Esophagus squamous epithelium (tissue), 5 donors: ENCODE results near the gene PARVA. TPM values are rescaled to one million over a fixed set of nuclear protein-coding genes. Genes with fewer than 3 reads are reported as not detected.
"Not testable (repeated sequence)": the region's sequence is repeated elsewhere in the genome, so short reads cannot be mapped to it uniquely, and the experiment has no call there.

Source experiments
- DNase-seq: peaks from one replicate; lab custom pipeline; 2025; lab: John Stamatoyannopoulos, UW
- H3K27ac ChIP-seq, 4 donors: fragments of 200-600 bp; sonication (generic); one replicate each; pipeline ENCODE4 v1.5.1; 2016 to 2019; ENCODE audit warnings: mild to moderate bottlenecking in 1 of 4
- H3K27me3 ChIP-seq, 4 donors: fragments of 200-600 bp; sonication (generic); 1 replicate in 3 of 4; 2 replicates in 1 of 4; pipeline versions ENCODE4 v1.5.1 to v1.6.0; 2017 to 2021; ENCODE audit warnings: antibody characterized with exemption in 1 of 4
- H3K36me3 ChIP-seq, 3 donors: fragments of 200-600 bp; sonication (generic); one replicate each; pipeline ENCODE4 v1.5.1; 2016 to 2019
- H3K4me1 ChIP-seq, 3 donors: fragments of 200-600 bp; sonication (generic); one replicate each; pipeline ENCODE4 v1.5.1; 2017 to 2019
- H3K4me3 ChIP-seq, 4 donors: fragments of 200-600 bp; sonication (generic); 1 replicate in 3 of 4; 2 replicates in 1 of 4; pipeline ENCODE4 v1.5.1; 2016 to 2019; ENCODE audit warnings: mild to moderate bottlenecking in 2 of 4, moderate library complexity in 1 of 4
- H3K9me3 ChIP-seq, 3 donors: fragments of 200-600 bp; sonication (generic); one replicate each; pipeline ENCODE4 v1.5.1; 2016 to 2019
- POLR2A ChIP-seq, 4 donors: fragments of 450-650 bp; IDR thresholded peaks; one replicate each; pipeline ENCODE4 v1.6.1; 2017; ENCODE audit warnings: antibody characterized with exemption in 4 of 4, mild to moderate bottlenecking in 4 of 4, moderate library complexity in 3 of 4
- WGBS, 2 donors: methylation state at CpG; one replicate each; pipeline ENCODE4 v1.1.5; 2018; 5-methylcytosine and 5-hydroxymethylcytosine counted together
- intact Hi-C: fragments of 100-400 bp; cut with DNase I; formaldehyde crosslinking; loops from one replicate; pipeline ENCODE4 v1.15.0; 2022
- total RNA-seq, 4 donors: library from RNA; depleted of rRNA; stranded (reverse); fragments of >200 nt; gene quantifications; one replicate each; pipeline ENCODE4 v1.1.0, GENCODE V29; 2016
- TF ChIP-seq, protein P1 (sequence below), 6 experiments: fragments of 450-650 bp in 4 of 6; fragments of 200-600 bp in 2 of 6; sonication (generic) in 2 of 6; IDR thresholded peaks; one replicate each; pipeline ENCODE4 v1.5.1; 2016 to 2019; ENCODE audit warnings: antibody characterized with exemption in 6 of 6, mild to moderate bottlenecking in 4 of 6, moderate library complexity in 4 of 6
- donor health status: DM: yes; HTN: yes; CAD: no.

Gene PARVA
- total RNA-seq, 4 donors from 2014 or later: 8.6 to 66.9 (median 16.2) TPM

DNA sequence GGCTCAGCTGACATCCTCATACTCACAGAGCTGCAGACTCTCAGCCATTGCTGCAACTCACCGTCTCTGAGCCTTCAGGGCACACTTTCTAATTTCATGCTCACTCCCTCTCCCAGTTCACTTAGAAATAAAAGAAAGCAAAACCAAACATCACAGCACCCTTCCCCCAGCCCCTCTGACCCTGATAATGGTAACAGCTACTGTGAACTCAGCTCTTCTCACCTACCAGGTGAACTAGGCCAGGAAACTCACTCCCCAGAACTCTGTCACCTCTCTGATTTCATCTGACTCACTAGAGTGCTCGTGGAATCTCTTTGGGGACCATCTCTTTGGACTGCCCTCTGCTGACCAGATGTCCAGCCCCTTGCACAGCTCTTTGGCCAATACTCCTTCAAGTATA, 14.5 kb upstream of the PARVA start:
- no peak for DNase-seq
- no peaks in the 10 kb centered on the region for H3K36me3 ChIP-seq
- H3K4me3 ChIP-seq: no peak overlapping the region
- H3K27ac ChIP-seq: no peak overlapping the region
- 42 to 55% methylated on average over 2 of the region's 2 CpGs for WGBS, 2 donors
- H3K9me3 ChIP-seq: no peaks in the 10 kb centered on the region
- intact Hi-C loops: no loop called here
- TF ChIP-seq POLR2A (IDR thresholded peaks at IDR 0.05): no peak
- TF ChIP-seq, protein P1, sequence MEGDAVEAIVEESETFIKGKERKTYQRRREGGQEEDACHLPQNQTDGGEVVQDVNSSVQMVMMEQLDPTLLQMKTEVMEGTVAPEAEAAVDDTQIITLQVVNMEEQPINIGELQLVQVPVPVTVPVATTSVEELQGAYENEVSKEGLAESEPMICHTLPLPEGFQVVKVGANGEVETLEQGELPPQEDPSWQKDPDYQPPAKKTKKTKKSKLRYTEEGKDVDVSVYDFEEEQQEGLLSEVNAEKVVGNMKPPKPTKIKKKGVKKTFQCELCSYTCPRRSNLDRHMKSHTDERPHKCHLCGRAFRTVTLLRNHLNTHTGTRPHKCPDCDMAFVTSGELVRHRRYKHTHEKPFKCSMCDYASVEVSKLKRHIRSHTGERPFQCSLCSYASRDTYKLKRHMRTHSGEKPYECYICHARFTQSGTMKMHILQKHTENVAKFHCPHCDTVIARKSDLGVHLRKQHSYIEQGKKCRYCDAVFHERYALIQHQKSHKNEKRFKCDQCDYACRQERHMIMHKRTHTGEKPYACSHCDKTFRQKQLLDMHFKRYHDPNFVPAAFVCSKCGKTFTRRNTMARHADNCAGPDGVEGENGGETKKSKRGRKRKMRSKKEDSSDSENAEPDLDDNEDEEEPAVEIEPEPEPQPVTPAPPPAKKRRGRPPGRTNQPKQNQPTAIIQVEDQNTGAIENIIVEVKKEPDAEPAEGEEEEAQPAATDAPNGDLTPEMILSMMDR (IDR thresholded peaks at IDR 0.05): no peak
- H3K27me3 ChIP-seq: no peaks in the 10 kb centered on the region
- H3K4me1 ChIP-seq: peaks cover 0 to 11% (median 0%) of the 10 kb centered on the region in 3 donors

GRCh38 chr11:12363373-12363772, 14.0 kb upstream of the PARVA start:
- TF ChIP-seq, protein P1 (IDR thresholded peaks at IDR 0.05): no peak
- no peak for TF ChIP-seq POLR2A (IDR thresholded peaks at IDR 0.05)
- no peak overlapping the region for H3K27ac ChIP-seq
- DNase-seq: no peak
- intact Hi-C loops: no loop called here
- no peaks in the 10 kb centered on the region for H3K27me3 ChIP-seq
- H3K36me3 ChIP-seq: no peaks in the 10 kb centered on the region
- H3K4me1 ChIP-seq: peaks cover 0 to 11% (median 0%) of the 10 kb centered on the region in 3 donors
- no peaks in the 10 kb centered on the region for H3K9me3 ChIP-seq
- WGBS, 2 donors: 71 to 78% methylated on average over 1 of the region's 1 CpG
- no peak overlapping the region for H3K4me3 ChIP-seq

DNA sequence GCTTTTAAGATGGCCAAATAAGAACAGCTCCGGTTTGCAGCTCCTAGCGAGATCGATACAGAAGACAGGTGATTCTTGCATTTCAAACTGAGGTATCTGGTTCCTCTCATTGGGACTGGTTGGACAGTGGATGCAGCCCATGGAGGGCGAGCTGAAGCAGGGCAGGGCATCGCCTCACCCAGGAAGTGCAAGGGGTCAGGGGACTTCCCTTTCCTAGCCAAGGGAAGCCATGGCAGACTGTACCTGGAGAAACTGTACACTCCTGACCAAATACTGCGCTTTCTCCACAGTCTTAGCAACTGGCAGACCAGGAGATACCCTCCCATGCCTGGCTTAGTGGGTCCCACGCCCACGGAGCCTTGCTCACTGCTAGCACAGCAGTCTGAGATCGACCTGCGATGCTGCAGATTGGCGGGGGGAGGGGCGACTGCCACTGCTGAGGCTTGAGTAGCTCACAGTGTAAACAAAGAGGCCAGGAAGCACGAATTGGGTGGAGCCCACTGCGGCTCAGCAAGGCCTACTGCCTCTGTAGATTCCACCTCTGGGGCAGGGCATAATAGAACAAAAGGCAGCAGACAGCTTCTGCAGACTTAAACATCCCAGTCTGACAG, 11.3 kb upstream of the PARVA start:
- H3K4me3 ChIP-seq, H3K9me3 ChIP-seq, H3K27ac ChIP-seq, H3K36me3 ChIP-seq, intact Hi-C loops, H3K27me3 ChIP-seq, DNase-seq: not testable (repeated sequence)
- peaks cover 0 to 11% (median 0%) of the 10 kb centered on the region in 3 donors for H3K4me1 ChIP-seq
- WGBS, 2 donors: 61 to 91% methylated on average over 5 to 14 of the region's 14 CpGs

DNA sequence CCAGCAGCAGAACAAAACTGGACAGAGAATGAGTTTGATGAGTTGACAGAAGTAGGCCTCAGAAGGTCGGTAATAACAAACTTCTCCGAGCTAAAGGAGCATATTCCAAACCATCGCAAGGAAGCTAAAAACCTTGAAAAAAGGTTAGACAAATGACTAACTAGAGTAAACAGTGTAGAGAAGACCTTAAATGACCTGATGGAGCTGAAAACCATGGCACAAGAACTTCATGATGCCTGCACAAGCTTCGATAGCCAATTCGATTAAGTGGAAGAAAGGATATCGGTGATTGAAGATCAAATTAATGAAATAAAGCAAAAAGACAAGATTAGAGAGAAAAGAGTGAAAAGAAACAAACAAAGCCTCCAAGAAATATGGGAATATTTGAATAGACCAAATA, 10.3 kb upstream of the PARVA start:
- H3K27me3 ChIP-seq, H3K9me3 ChIP-seq, DNase-seq, H3K27ac ChIP-seq, H3K4me3 ChIP-seq, intact Hi-C loops, H3K36me3 ChIP-seq: not testable (repeated sequence)
- peaks cover 0 to 11% (median 0%) of the 10 kb centered on the region in 3 donors for H3K4me1 ChIP-seq
- 87 to 92% methylated on average over 6 of the region's 6 CpGs for WGBS, 2 donors

GRCh38 chr11:12372111-12372510, 5.3 kb upstream of the PARVA start:
- WGBS, 2 donors: 27 to 36% methylated on average over 1 of the region's 1 CpG
- no peak for DNase-seq
- no peak overlapping the region for H3K27ac ChIP-seq
- H3K9me3 ChIP-seq: no peaks in the 10 kb centered on the region
- peaks cover 0 to 9% (median 7%) of the 10 kb centered on the region in 3 donors for H3K4me1 ChIP-seq
- H3K27me3 ChIP-seq: peaks cover 0 to 2% (median 0%) of the 10 kb centered on the region in 4 donors
- intact Hi-C loops: no loop called here
- no peak overlapping the region for H3K4me3 ChIP-seq
- TF ChIP-seq POLR2A (IDR thresholded peaks at IDR 0.05): no peak
- TF ChIP-seq, protein P1 (IDR thresholded peaks at IDR 0.05): no peak
- no peaks in the 10 kb centered on the region for H3K36me3 ChIP-seq

GRCh38 chr11:12375720-12376119, 1.7 kb upstream of the PARVA start:
- whole genome bisulfite sequencing, 2 donors: 57 to 71% methylated on average over 6 to 7 of the region's 7 CpGs
- Histone ChIP-seq H3K27ac (peak overlapping the region in 3 of 4 donors; percentile 43 to 96 (median 87)), H3K36me3 (no peaks in the 10 kb centered on the region), H3K4me3 (no peak overlapping the region), H3K9me3 (no peaks in the 10 kb centered on the region), H3K27me3 (peaks cover 0 to 11% (median 0%) of the 10 kb centered on the region in 4 donors), H3K4me1 (peaks cover 0 to 37% (median 8%) of the 10 kb centered on the region in 3 donors)
- TF ChIP-seq, protein P1 (IDR thresholded peaks at IDR 0.05): no peak
- TF ChIP-seq POLR2A (IDR thresholded peaks at IDR 0.05): no peak
- intact Hi-C loops: no loop called here
- no peak for DNase-seq
